Raji (cell line): ENCODE measurements around the gene MBOAT1.

Experiments used
- POLR2A ChIP-seq: IDR thresholded peaks from 2 replicates; pipeline ENCODE4 v1.6.1; 2011; ENCODE audit warnings: low read depth, low read length, control low read depth; ENCODE audit not compliant: insufficient read depth

The MBOAT1 gene, protein sequence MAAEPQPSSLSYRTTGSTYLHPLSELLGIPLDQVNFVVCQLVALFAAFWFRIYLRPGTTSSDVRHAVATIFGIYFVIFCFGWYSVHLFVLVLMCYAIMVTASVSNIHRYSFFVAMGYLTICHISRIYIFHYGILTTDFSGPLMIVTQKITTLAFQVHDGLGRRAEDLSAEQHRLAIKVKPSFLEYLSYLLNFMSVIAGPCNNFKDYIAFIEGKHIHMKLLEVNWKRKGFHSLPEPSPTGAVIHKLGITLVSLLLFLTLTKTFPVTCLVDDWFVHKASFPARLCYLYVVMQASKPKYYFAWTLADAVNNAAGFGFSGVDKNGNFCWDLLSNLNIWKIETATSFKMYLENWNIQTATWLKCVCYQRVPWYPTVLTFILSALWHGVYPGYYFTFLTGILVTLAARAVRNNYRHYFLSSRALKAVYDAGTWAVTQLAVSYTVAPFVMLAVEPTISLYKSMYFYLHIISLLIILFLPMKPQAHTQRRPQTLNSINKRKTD

DNA sequence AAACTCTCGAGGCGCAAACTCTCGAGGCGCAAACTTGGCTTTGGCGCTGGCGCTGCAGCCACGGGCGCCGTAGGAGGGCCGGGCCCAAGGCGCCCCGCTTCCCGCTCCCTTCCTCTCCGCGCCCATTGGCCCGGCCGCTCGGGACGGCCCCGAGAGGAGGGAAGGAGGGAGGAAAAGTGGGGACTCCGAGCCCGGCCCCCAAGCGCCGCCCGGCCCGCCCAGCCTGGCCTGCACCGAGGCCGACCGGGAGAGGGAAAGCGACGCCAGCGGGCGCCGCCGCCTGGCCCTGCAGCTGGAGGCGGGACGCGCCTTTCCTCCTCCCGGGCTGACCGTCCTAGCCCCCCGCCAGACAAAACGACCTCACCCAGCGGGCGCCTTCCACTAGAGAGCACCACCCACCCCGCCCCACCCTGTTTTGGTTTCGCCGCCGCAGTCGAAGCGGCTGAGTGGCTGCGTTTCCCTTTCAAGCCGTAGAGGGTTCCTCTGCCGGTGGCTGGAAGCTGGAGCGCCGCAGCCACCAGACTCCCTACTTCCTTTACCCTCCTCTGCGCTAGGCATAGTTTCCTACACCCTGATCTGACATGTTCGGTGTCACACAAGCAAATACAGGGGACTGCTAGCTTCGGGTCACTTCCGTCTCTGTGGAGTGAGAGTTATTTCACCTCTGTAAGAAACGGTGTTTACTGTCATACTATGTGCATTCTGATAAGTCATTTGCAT is at the start of gene MBOAT1:
TSS of gene MBOAT1 (minus strand) at position 78 of the 720 bp plus-strand sequence. CDS start 235 bp downstream, outside the sequence.
- no peak for TF ChIP-seq POLR2A

DNA sequence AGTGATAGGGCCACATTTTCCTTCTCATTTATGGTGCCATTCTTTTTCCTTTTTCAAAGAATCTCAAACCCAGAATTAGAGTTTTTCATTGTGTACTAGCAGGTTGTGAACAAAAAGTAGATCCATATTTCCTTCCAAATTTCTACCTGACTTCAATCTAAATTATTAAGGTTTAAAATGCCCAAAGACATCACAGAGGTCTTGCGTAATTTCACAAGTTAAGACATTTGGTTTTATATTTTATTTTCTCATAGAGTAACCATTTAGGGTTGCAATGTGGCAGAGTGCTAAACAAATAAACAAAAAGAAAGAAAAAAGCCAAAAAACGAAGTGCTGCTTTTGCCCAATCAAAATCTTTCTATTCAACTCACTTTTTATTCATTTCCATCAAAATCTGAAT is 49.4 kb upstream of the MBOAT1 start:
- no peak for TF ChIP-seq POLR2A

DNA sequence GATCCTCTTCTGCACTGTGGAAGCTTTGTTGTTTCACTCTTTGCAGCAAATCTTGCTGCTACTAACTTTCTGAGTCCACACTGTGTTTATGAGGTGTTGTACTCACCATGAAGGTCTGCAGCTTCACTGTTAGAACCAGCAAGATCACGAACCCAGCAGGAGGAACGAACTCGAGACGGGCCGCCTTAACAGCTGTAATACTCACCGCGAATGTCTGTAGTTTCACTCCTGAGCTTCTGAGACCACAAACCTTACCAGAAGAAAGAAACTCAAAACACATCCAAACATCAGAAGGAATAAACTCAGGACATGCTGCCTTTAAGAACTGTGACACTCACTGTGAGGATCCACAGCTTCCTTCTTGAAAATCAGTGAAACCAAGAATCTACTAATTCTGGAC is 48.1 kb upstream of the MBOAT1 start:
- TF ChIP-seq POLR2A = no peak

DNA sequence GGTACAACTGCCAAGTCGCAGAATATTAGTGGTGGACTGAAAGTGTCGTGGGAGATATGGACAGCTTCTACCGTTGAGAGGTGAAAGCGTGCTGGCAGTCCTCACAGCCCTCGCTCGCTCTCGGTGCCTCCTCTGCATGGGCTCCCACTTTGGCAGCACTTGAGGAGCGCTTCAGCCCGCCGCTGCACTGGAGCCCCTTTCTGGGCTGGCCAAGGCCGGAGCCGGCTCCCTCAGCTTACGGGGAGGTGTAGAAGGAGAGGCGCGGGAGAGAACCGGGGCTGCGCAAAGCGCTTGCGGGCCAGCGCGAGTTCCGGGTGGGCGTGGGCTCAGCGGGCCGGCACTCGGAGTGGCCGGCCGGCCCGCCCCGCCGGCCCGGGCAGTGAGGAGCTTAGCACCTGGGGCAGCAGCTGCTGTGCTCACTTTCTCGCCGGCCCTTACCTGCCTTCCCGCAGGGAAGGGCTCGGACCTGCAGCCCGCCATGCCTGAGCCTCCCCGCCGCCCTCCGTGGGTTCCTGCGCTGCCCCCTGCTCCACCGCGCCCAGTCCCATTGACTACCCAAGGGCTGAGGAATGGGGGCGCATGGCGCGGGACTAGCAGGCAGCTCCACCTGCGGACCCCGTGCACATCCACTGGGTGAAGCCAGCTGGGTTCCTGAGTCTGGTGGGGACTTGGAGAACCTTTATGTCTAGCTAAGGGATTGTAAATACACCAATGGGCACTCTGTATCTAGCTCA is 47.2 kb upstream of the MBOAT1 start:
- no peak for TF ChIP-seq POLR2A

GRCh38 chr6:20255428-20255827 is 43.2 kb upstream of the MBOAT1 start:
- TF ChIP-seq POLR2A = no peak

GRCh38 chr6:20254295-20254694 is 42.0 kb upstream of the MBOAT1 start:
- TF ChIP-seq POLR2A = no peak

DNA sequence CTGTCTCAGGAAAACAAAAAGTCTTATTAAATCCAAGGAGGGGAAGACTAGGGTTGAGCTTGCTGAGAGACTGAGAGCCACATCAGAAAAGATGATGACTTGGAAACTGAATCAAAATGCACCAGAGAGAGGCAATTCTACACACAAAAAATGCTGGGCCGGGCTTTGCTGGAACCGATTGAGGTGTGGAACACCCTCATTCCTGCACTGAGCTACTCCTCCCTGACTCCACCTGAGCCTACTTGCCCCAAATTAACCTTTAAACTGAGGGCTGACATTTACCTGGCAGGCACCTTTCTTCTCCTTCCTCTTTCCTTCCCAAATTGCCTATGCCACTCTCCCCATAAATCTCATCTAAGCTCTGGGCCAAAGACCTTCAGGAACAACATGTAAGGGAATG is 40.8 kb upstream of the MBOAT1 start:
- no peak for TF ChIP-seq POLR2A

GRCh38 chr6:20252311-20252710 is 40.0 kb upstream of the MBOAT1 start:
- no peak for TF ChIP-seq POLR2A

DNA sequence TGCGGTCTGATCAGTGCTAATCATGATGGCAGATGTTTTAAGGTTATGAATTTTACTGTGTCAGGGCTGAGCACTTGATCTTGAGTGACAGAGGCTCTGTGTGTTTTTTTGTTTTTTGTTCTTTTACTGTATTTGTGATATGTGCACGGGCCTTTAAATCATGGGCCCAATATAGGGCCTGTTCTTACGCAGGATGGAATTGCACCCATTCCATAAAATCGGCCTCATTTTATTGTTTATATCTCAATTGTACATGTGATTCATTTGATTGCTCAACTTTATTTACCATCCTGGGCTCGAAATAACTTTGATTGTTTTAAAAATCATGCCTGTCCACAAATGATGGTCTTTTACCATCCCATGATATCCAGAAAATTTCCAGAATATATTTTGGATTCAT is 39.3 kb upstream of the MBOAT1 start:
- no peak for TF ChIP-seq POLR2A

DNA sequence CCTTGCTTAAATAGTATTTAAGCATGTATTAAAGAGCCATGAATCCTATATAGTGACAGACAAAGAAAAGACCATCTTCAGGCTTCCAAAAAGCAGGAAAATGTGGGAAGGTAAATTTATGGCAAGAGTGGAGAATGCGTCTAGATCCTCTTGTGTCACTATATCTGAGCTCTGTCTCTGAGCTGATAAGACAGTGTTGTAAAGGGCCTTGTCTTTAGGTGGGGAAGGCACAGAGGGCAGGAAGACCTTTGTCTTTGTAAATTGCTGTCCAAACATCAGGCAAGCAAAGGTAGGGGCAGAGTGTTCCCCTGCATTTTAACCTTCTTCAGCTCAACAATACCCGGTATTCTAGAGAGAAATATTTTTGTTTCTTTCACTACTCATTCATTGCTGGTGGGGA is 33.9 kb upstream of the MBOAT1 start:
- TF ChIP-seq POLR2A = no peak

DNA sequence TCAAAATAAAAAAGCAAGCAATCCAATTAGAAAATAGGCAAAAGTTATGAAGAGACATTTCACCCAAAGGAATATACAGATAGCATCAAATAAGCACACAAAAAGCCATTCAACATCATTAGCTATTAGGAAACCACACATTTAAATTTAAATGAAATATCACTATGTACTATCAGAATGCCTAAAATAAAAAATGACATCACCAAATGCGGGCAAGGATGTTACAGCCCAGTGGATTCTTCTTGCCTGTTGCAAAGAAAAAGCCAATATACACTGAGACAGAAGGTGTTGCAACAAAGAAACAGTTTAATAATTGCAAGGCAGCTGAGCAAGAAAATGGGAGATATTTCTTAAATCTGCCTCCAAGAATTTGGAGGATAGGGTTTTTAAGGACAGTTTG is 31.0 kb upstream of the MBOAT1 start:
- no peak for TF ChIP-seq POLR2A

DNA sequence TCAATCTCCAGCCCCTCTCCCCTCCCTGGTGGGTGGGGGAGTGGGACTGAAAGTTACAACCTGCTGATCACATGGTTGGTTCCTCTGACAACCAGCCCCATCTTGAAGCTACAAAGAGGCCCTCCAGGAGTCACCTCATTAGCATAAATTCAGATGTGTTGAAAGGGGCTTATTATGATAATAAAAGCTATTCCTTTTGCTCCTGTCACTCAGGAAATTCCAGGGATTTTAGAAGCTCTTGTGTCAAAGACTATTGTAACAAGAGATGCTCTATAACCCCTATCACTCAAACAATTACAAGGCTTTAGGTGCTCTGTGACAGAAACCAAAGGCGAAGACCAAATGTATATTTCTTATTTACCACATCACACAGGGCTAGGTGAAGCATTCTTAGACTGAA is 30.1 kb upstream of the MBOAT1 start:
- no peak for TF ChIP-seq POLR2A

DNA sequence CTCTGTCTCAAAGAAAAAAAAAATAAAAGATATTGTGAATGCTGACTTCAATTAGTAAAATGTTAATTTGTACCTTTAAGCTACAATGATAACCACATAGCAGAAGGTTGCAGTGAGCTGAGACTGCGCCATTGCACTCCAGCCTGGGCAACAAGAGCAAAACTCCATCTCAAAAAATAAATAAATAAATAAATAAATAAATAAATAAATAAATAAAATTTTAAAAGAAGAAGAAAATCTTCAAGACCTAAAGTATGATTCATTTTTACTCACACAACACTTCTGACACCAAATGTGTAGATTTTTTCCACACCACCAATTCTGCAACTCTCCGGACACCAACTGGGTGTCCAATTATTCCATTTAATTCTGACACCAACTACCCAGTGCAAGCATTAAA is 28.8 kb upstream of the MBOAT1 start:
- no peak for TF ChIP-seq POLR2A

DNA sequence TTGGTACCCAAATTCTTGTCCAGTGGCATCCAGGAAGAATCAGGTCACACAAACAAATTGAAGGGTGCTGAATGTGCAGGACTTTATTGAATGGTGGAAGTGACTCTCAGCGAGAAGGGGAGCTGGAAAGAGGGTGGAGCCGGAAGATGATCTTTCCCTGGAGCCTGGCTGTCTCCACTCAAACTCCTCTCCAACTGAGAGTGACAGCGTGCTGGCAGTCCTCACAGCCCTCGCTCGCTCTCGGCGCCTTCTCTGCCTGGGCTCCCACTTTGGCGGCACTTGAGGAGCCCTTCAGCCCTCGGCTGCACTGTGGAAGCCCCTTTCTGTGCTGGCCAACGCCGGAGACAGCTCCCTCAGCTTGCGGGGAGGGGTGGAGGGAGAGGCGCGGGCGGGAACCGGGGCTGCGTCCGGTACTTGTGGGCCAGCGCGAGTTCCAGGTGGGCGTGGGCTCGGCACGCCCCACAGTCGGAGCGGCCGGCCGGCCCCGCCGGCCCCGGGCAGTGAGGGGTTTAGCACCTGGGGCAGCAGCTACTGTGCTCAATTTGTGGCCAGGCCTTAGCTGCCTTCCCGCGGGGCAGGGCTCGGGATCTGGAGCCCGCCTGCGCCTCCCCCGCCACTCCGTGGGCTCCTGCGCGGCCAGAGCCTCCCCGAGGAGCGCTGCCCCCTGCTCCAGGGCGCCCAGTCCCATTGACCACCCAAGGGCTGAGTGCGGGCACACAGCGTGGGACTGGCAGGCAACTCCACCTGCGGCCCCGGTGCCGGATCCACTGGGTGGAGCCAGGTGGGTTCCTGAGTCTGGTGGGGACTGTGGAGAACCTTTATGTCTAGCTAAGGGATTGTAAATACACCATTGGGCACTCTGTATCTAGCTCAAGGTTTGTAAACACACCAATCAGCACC is 26.7 kb upstream of the MBOAT1 start:
- TF ChIP-seq POLR2A = no peak

GRCh38 chr6:20237677-20238460 is 25.6 kb upstream of the MBOAT1 start:
- no peak for TF ChIP-seq POLR2A
